ENCODE data around the gene RTN4RL2.

DNA sequence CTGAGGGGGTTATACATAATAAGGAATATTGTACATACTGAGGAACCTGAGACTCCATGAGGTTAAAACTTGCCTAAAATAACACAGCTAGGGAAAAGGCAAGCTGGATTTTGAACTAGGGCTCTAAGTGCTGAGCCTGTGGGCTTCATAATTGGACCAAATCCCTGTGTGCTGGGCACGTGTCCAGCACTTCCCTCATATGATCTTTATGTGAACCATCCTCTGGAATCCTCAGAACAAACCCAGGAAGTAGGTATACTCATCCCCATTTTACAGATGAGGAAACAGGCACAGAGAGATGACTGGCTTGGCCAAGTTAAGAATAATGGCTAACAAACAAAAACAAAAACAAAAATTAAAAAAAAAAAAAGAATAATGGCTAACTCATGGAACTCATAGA, 14.9 kb downstream of the RTN4RL2 start:
- TF ChIP-seq, protein P1, sequence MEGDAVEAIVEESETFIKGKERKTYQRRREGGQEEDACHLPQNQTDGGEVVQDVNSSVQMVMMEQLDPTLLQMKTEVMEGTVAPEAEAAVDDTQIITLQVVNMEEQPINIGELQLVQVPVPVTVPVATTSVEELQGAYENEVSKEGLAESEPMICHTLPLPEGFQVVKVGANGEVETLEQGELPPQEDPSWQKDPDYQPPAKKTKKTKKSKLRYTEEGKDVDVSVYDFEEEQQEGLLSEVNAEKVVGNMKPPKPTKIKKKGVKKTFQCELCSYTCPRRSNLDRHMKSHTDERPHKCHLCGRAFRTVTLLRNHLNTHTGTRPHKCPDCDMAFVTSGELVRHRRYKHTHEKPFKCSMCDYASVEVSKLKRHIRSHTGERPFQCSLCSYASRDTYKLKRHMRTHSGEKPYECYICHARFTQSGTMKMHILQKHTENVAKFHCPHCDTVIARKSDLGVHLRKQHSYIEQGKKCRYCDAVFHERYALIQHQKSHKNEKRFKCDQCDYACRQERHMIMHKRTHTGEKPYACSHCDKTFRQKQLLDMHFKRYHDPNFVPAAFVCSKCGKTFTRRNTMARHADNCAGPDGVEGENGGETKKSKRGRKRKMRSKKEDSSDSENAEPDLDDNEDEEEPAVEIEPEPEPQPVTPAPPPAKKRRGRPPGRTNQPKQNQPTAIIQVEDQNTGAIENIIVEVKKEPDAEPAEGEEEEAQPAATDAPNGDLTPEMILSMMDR (IDR thresholded peaks at IDR 0.05) = no peak
- TF ChIP-seq POLR2A (IDR thresholded peaks at IDR 0.05) = no peak
